GM11168 (cell line): ENCODE data around the gene E2F1.

Experiments used
- in situ Hi-C: fragments of 300-500 bp; cut with MboI; formaldehyde crosslinking; loops from one replicate; pipeline ENCODE4 v1.12.0; 2022; ENCODE audit warnings: low sequenced_read_pairs; ENCODE audit not compliant: unreplicated experiment

E2F1 gene

DNA sequence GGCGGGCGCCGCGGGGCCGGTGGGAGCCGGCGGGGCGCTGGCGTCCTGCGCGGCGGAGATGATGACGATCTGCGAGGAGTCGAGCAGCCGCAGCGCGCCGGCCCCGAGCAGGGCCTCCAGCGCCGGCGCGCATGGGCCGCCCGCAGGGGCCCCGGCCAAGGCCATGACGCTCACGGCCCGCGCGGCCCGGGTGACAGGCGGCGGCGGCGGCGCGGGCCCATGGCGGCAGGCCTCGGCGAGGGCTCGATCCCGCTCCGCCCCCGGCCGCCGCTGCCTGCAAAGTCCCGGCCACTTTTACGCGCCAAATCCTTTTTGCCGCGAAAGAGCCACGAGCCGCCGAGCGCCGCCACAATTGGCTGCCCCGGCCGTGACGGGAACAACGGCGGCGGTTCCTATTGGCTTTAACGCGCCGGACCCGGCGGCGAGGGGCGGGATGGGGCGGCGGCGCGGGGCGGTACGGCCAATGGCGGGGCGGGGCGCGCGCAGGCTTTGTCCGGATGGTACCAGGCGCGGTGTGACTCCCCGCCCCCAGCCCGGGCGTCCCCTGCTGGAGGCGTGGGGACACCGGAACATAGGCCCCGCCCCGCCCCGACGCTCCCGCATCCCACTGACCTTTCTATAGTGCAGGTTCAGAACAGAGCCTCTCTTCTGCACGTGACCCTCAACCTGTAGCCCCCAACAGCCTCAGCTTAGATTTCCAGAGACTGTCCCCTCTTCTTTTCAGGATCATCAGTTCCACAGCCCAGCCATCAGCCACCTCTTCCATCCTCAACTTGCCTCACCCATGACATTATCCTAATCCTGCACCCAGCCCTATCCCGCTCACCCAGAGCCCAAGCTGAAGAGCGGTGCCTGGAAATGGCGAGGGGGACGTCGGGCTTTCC lies at the start of gene E2F1:
Gene E2F1 (minus strand): TSS at position 286 of the 884 bp plus-strand sequence. CDS start 121 bp downstream, at position 165.
- in situ Hi-C loops, result no loop called here

DNA sequence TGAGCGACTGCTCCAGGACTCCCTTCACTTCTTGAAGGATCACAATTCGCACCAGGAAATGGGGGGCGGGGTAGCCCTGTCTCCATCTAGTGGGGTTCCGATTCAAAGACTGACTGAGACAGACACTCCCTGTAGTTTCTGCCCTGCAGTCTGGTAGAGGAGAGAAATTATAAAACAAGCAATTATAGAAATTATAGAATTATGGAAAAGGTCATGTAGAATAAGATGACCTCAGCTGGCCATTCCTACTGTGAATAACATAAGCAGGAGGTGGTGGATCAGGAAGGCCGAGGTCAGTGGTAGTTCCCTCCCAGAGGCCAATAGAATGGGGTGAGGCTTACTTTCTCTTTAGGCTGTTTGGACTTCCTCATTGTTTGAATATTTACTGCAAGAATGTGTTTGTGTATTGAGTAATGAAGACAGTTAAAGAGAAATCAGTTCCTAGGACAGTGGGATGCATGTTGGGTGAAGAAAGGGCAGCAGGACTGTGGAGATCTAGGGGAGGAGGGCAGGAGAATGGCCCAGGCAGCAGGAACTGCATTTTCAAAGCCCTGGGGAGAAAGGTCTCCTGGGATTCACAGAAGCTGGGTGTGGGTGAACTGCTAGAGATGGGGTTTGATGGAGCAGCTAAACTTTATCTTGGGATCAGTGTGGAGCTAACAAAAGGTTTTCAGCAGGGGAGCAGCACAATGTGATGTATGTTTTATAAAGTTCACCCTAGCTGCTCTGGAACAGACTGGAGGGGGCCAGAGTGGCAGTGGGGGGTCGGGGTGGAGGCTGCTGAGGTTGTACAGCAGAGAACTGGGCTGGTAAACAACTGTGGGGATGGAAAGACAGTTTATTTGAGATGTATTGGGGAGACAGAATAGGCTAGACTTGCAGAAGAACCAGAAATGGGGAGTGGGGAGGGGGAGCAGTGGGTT lies 47.7 kb upstream of the E2F1 start:
- in situ Hi-C loops, result no loop called here

GRCh38 chr20:33732166-33732970 lies 46.2 kb upstream of the E2F1 start:
- in situ Hi-C loops, result no loop called here

DNA sequence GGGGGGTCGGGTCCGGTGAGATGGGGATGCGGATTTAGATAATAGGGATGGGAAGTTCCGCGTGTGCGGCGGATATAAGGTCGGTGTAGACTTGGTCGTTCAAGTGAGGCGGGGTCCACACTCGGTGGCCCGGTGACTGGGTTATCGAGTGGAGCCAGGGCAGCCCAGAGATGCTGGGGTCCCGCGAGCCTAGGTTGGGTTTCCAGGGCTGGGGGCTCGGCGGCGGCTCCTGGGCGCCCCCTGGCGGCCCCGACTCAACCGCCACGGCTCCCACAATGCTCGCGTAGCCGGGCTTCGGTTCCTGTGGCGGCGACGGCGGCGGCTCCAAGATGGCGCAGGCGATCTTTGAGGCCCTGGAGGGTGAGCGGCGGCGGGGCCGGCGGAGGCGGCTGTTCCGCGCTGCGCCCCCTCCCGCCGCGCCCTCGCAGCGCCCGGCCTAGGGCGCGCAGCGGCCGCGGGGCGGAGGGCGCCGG lies 45.5 kb upstream of the E2F1 start, which contains the start of gene ZNF341:
Gene ZNF341 (plus strand): TSS at position 304 of the 473 bp plus-strand sequence. CDS start 26 bp downstream, at position 330.
- in situ Hi-C loops, result no loop called here

- in situ Hi-C loops, result no loop called here
These were observed 44.9 kb upstream of the E2F1 start for GRCh38 chr20:33730946-33731692.

- in situ Hi-C loops, result no loop called here
These were observed 42.9 kb upstream of the E2F1 start for GRCh38 chr20:33729101-33729500.

DNA sequence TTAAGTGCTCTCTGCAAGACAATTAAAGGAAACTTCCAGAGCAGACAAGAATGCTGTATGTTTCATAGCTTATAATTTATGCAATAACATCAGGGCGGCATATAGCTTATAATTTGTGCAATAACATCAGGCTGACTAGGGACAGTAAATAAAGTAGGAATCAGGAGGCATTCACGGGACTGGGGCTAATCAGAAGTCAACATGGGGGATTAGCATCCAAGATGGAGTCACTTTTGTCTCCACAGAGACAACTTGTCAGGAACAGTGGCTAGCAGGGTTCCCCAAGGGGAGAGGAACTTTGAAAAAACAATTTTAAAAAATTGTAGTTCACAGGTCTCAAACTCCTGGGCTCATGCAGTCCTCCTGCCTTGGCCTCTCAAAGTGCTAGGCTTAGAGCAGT lies 42.3 kb upstream of the E2F1 start:
- in situ Hi-C loops, result no loop called here

- in situ Hi-C loops, result no loop called here
These were observed 41.6 kb upstream of the E2F1 start for GRCh38 chr20:33727806-33728205.

DNA sequence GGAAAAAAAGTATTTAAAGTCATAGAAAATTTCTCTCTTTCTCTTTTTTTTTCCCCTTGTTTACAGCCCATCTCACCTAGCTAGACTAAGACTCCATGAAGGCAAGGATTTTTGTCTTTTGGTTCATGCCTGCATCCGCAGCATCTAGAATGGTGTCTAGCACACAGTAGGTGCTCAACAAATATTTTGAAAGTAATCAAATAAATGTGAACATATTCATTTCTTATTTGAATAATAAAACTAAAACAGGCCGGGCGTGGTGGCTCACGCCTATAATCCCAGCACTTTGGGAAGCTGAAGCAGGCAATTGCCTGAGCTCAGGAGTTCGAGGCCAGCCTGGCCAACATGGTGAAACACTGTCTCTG lies 40.9 kb upstream of the E2F1 start:
- in situ Hi-C loops, result no loop called here

DNA sequence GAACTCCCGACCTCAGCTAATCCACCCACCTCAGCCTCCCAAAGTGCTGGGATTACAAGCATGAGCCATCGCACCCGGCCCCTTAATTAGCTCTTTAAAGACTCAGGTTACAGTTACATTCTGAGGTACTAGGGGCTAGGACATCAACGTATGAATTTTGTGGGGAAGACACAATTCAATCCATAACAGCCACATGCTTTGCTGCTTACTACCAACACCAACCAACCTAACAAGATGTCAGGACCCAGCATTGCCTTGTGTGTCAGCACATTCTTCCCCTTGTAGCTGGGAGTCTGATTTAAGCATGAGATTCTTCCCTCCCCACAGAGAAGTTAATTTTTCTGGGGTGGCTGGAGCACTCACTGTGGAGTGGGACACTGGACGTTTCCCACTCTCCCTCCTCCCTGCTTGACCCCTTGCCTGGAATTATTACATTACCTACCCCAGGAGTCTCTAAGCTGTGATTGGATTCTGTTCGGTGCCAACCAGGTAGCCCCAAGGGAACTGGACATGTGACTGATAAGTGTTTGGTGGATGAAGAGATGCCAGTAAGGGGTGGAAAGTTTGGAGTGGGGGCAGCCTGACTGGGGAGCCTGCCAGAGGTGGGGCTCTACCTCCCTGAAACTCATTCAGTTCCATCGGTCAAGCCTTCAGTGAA lies 39.6 kb upstream of the E2F1 start:
- in situ Hi-C loops, result no loop called here

GRCh38 chr20:33724439-33725094 lies 38.4 kb upstream of the E2F1 start:
- in situ Hi-C loops, result no loop called here

- in situ Hi-C loops, result no loop called here
These were observed 35.4 kb upstream of the E2F1 start for GRCh38 chr20:33721391-33722140.

DNA sequence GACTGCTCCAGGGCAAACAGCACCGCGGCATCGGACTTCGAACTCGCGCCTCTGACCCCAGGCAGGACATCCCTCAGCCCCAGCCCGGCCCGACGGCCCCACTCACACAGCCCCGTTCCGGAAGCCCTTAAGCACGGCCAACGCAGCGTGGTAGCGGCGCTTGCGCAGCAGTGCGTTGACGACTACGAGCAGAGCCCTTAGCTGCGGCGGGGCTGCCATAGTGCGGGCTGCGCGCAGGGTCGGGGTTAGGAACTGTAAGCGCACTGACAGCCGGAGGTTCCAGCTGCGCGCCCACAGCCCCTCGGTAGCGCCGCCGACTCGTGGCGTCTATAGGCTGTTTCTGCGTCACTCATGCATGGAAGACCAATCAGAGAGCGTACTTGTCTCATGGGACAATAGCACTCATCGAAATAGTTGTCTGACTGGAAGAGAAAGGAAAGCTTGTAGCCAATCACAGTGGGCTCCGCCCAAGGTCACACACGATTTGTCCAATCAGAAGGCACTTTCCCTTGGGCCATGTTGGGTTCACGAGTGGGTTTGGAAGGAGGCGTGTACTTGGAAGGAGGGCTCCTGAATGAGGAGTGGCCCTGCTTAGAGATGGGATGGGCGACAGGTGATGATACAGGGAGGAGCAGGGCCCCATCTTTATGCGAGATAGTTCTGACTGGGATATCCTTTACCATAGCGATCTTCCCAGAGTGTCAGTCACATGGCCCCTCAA lies 34.0 kb upstream of the E2F1 start, which contains the start of gene PXMP4:
Gene PXMP4 (minus strand): TSS at position 322 of the 721 bp plus-strand sequence. CDS start 103 bp downstream, at position 219.
- in situ Hi-C loops, result no loop called here

DNA sequence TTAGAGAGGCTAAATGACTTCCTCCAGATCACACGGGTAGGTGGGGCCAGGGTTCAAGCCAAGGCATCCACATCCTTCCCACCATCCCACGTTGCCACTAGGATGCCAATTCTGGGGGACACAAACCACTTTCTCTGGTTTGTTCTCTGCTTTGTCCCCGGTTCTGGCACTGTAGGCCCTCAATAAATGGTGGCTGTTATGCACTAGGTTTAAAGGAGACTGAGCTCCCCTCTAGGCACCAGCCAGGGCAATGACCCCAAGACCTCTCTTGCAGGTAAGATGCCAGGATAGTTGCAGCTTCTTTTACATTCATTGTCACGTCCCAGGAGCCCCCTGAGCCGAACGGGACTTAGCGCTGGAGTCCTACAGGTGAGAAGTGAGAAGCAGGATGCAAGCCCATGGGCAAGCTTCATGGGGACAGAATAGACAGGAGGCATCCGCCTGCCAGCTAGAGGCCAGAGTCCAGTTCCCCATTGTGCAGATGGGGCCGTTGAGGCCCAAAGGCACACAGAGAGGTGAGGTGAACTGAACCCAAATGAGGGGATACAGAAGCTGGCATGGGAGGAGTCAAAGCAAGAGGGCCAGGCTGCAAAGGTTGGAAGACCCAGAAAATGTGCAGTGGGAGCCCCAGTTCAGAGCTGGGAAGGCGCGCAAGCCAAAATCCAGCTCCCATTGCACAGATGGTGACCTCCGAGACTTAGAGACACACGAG lies 33.2 kb upstream of the E2F1 start:
- in situ Hi-C loops, result no loop called here

DNA sequence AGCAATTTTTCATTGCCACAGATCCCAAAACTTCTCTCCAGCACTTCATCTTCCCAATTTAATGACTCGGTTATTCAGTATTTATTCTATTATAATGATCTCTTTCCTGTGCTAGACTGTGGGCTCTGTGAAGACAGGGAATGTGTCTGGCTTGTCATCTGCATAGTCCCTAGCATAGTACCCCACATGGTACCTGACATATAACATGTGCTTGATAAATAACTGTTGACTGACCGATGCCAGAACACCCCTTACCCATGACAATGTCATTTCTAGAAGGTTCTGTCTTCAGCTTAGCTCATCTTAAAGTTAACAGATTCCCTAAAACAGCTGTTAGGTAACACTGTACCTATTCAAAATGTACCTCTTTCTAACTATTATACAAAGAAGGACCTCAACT lies 30.3 kb upstream of the E2F1 start:
- in situ Hi-C loops, result no loop called here

GRCh38 chr20:33713865-33714367 lies 27.7 kb upstream of the E2F1 start:
- in situ Hi-C loops, result no loop called here
